DND-41 (cell line): Measurements from ENCODE around the gene TCF19.
"Not testable (repeated sequence)": the region's sequence is repeated elsewhere in the genome, so short reads cannot be mapped to it uniquely, and the experiment has no call there.

Experiments used
- ATAC-seq: fragments of 200-7000 bp; cut with Tn5 transposase; 3 replicates; pipeline ENCODE4 v1.9.1; 2021; ENCODE audit warnings: low read depth; ENCODE audit not compliant: insufficient read depth
- DNase-seq: peaks from one replicate; pipeline ENCODE4 v3.0.0-alpha.2; 2020
- H2AFZ ChIP-seq: 2 replicates; pipeline ENCODE4 v1.6.0; 2012; ENCODE audit warnings: low read depth, low read length
- H3K27ac ChIP-seq: 2 replicates; pipeline ENCODE4 v1.5.1; 2012; ENCODE audit warnings: low read length, inconsistent platforms
- H3K27me3 ChIP-seq: fragments of 200-600 bp; sonication (generic); 2 replicates; pipeline ENCODE4 v1.6.0; 2012; ENCODE audit warnings: low read length, mild to moderate bottlenecking, inconsistent platforms; ENCODE audit not compliant: insufficient read depth, poor library complexity
- H3K36me3 ChIP-seq: 2 replicates; pipeline ENCODE4 v1.5.1; 2012; ENCODE audit warnings: low read length, inconsistent platforms; ENCODE audit not compliant: insufficient read depth
- H3K4me1 ChIP-seq: 2 replicates; pipeline ENCODE4 v1.5.1; 2012; ENCODE audit warnings: mild to moderate bottlenecking, low read length; ENCODE audit not compliant: insufficient read depth
- H3K4me2 ChIP-seq: 2 replicates; pipeline ENCODE4 v1.6.0; 2012; ENCODE audit warnings: mild to moderate bottlenecking, moderate library complexity, low read length, inconsistent platforms; ENCODE audit not compliant: insufficient read depth
- H3K4me3 ChIP-seq, 2 experiments: fragments of 200-600 bp in 1 of 2; shearing (Covaris generic) in 1 of 2; 2 replicates each; pipeline ENCODE4 v1.5.1; 2012 to 2016; ENCODE audit warnings: inconsistent platforms in 2 of 2, low read length in 2 of 2, mild to moderate bottlenecking in 2 of 2, low read depth in 1 of 2, moderate library complexity in 1 of 2
- H3K79me2 ChIP-seq: 2 replicates; pipeline ENCODE4 v1.6.0; 2012; ENCODE audit warnings: low read length, inconsistent platforms; ENCODE audit not compliant: insufficient read depth
- H3K9ac ChIP-seq: 2 replicates; pipeline ENCODE4 v1.6.0; 2012; ENCODE audit warnings: low read depth, mild to moderate bottlenecking, inconsistent platforms, low read length, moderate library complexity
- H3K9me3 ChIP-seq: 2 replicates; pipeline ENCODE4 v1.5.1; 2012; ENCODE audit warnings: low read length, moderate library complexity, mild to moderate bottlenecking, inconsistent platforms; ENCODE audit not compliant: insufficient read depth, severe bottlenecking
- H4K20me1 ChIP-seq: 2 replicates; pipeline ENCODE4 v1.6.0; 2012; ENCODE audit warnings: low read length; ENCODE audit not compliant: insufficient read depth
- CTCF ChIP-seq: IDR thresholded peaks from 2 replicates; pipeline ENCODE4 v1.5.1; 2012; ENCODE audit warnings: borderline replicate concordance, low read length, moderate library complexity, mild to moderate bottlenecking; ENCODE audit not compliant: poor library complexity, severe bottlenecking; ENCODE audit errors: extremely low read depth
- EZH2 ChIP-seq: IDR thresholded peaks from 3 replicates; pipeline ENCODE4 v1.6.1; 2012; ENCODE audit warnings: borderline replicate concordance, low read depth, mild to moderate bottlenecking, moderate library complexity, low read length, inconsistent platforms; ENCODE audit not compliant: severe bottlenecking

The TCF19 gene

GRCh38 chr6:31197559-31198305, 39.3 kb downstream of the TCF19 start:
- peak overlapping the region; percentile 98 for H3K27ac ChIP-seq
- H3K4me2 ChIP-seq: peak overlapping the region; percentile 73
- H3K4me3 ChIP-seq: peak overlapping the region; percentile 66 to 70
- H3K9me3 ChIP-seq: no peaks in the 10 kb centered on the region
- H3K9ac ChIP-seq: peak overlapping the region; percentile 88
- ATAC-seq: peak; percentile 83
- H2AFZ ChIP-seq: peak overlapping the region; percentile 78
- H3K27me3 ChIP-seq: no peaks in the 10 kb centered on the region
- H3K79me2 ChIP-seq: peaks cover 66% of the 10 kb centered on the region
- H3K36me3 ChIP-seq: peaks cover 26% of the 10 kb centered on the region
- DNase-seq: peak; percentile 96
- H4K20me1 ChIP-seq: no peaks in the 10 kb centered on the region
- TF ChIP-seq CTCF: no peak
- TF ChIP-seq EZH2: no peak
- peaks cover 61% of the 10 kb centered on the region for H3K4me1 ChIP-seq

- peak overlapping the region; percentile 98 for H3K27ac ChIP-seq
- H3K4me3 ChIP-seq: peak overlapping the region; percentile 66 to 70; a peak in 3 of 4 replicates
- ATAC-seq: not testable (repeated sequence)
Measured at GRCh38 chr6:31199105-31199452, 40.7 kb downstream of the TCF19 start.

GRCh38 chr6:31202259-31203166, 44.1 kb downstream of the TCF19 start:
- Histone ChIP-seq H3K27me3 (no peaks in the 10 kb centered on the region), H3K4me1 (peaks cover 62% of the 10 kb centered on the region), H4K20me1 (no peaks in the 10 kb centered on the region), H3K4me2 (peak overlapping the region; percentile 73), H3K9me3 (no peaks in the 10 kb centered on the region), H3K4me3 (peak overlapping the region in 1 of 2 experiments; percentile 55; a peak in 2 of 4 replicates), H3K79me2 (peaks cover 54% of the 10 kb centered on the region), H3K27ac (peak overlapping the region; percentile 87), H2AFZ (no peak overlapping the region), H3K36me3 (peaks cover 32% of the 10 kb centered on the region), H3K9ac (peak overlapping the region; percentile 54)
- TF ChIP-seq EZH2 (no peak), CTCF (no peak)
- DNase-seq: no peak
- ATAC-seq: no peak

More at GRCh38 chr6:31199105-31199452, 40.7 kb downstream of the TCF19 start:
- not testable (repeated sequence) for H3K9me3 ChIP-seq, H3K27me3 ChIP-seq, DNase-seq, H4K20me1 ChIP-seq, H2AFZ ChIP-seq
- peak overlapping the region; percentile 88 for H3K9ac ChIP-seq
- peak overlapping the region; percentile 73 for H3K4me2 ChIP-seq
- H3K36me3 ChIP-seq: peaks cover 26% of the 10 kb centered on the region
- peaks cover 66% of the 10 kb centered on the region for H3K79me2 ChIP-seq
- H3K4me1 ChIP-seq: peaks cover 71% of the 10 kb centered on the region
